WTC11 (cell line): ENCODE measurements around the gene ANTXR1. TPM values are rescaled to one million over a fixed set of nuclear protein-coding genes. Genes with fewer than 3 reads are reported as not detected.

Source experiments
- ATAC-seq: fragments of 200-7000 bp; cut with Tn5 transposase; 2 replicates; pipeline ENCODE4 v1.10.0; 2021; ENCODE audit warnings: mild to moderate bottlenecking, moderate library complexity
- CTCF ChIA-PET: fragments of 300-600 bp; sonication (Branson Sonifier 250); formaldehyde crosslinking; loops from one replicate; lab custom pipeline; 2021; ENCODE audit warnings: antibody characterized with exemption; lab: Charles Lee
- POLR2A ChIA-PET: fragments of 350-600 bp; sonication (Branson Sonifier 250); formaldehyde crosslinking; loops from one replicate; lab custom pipeline; 2021; ENCODE audit warnings: antibody characterized with exemption; lab: Charles Lee
- DNase-seq: peaks from one replicate; pipeline ENCODE4 v3.0.0; 2021; ENCODE audit warnings: low spot score
- H3K27ac Mint-ChIP-seq: 2 replicates; pipeline ENCODE4 v1.8.0; 2021; ENCODE audit warnings: mixed read lengths
- H3K27me3 Mint-ChIP-seq: 2 replicates; pipeline ENCODE4 v1.8.0; 2021; ENCODE audit warnings: low read depth, mild to moderate bottlenecking, moderate library complexity, mixed read lengths
- H3K36me3 Mint-ChIP-seq: 2 replicates; pipeline ENCODE4 v1.8.0; 2021; ENCODE audit warnings: mixed read lengths
- H3K4me1 Mint-ChIP-seq: 2 replicates; pipeline ENCODE4 v1.8.0; 2022; ENCODE audit warnings: mixed read lengths
- H3K4me3 Mint-ChIP-seq: 2 replicates; pipeline ENCODE4 v1.8.0; 2021; ENCODE audit warnings: mild to moderate bottlenecking, moderate library complexity, mixed read lengths
- H3K9me3 Mint-ChIP-seq: 2 replicates; pipeline ENCODE4 v1.8.0; 2021; ENCODE audit warnings: mixed read lengths
- AR ChIP-seq: fragments of 250-450 bp; sonication (Bioruptor Pico); IDR thresholded peaks from 2 replicates; pipeline ENCODE4 v1.9.0; 2021; ENCODE audit warnings: mild to moderate bottlenecking
- E2F1 ChIP-seq: sonication (generic); formaldehyde crosslinking; IDR thresholded peaks from 2 replicates; pipeline ENCODE4 v1.8.0; 2022; ENCODE audit warnings: mild to moderate bottlenecking, missing genetic modification reagents
- ELF4 ChIP-seq: sonication (generic); formaldehyde crosslinking; IDR thresholded peaks from 2 replicates; pipeline ENCODE4 v1.8.1; 2022; ENCODE audit warnings: low read depth, mild to moderate bottlenecking, moderate library complexity, missing genetic modification reagents
- ETV6 ChIP-seq: sonication (generic); formaldehyde crosslinking; IDR thresholded peaks from 2 replicates; pipeline ENCODE4 v1.8.1; 2022; ENCODE audit warnings: mild to moderate bottlenecking, missing genetic modification reagents
- HMGXB4 ChIP-seq: sonication (generic); formaldehyde crosslinking; IDR thresholded peaks from 2 replicates; pipeline ENCODE4 v1.8.1; 2023; ENCODE audit warnings: mild to moderate bottlenecking, moderate library complexity, missing genetic modification reagents
- MXD4 ChIP-seq: fragments of 250-450 bp; sonication (Bioruptor Pico); IDR thresholded peaks from 2 replicates; pipeline ENCODE4 v1.8.0; 2021; ENCODE audit warnings: mild to moderate bottlenecking, moderate library complexity, borderline replicate concordance
- MYBL2 ChIP-seq: sonication (generic); formaldehyde crosslinking; IDR thresholded peaks from 2 replicates; pipeline ENCODE4 v1.8.1; 2023; ENCODE audit warnings: mild to moderate bottlenecking, moderate library complexity, missing genetic modification reagents
- NR3C1 ChIP-seq: sonication (generic); formaldehyde crosslinking; conservative IDR thresholded peaks from 2 replicates; pipeline ENCODE4 v1.8.1; 2023; ENCODE audit warnings: low read depth, mild to moderate bottlenecking, missing genetic modification reagents
- PRDM15 ChIP-seq: sonication (generic); formaldehyde crosslinking; IDR thresholded peaks from 2 replicates; pipeline ENCODE4 v1.8.0; 2022; ENCODE audit warnings: missing genetic modification reagents
- SOX15 ChIP-seq: fragments of 250-450 bp; sonication (Bioruptor Pico); IDR thresholded peaks from 2 replicates; pipeline ENCODE4 v1.9.0; 2021; ENCODE audit warnings: mild to moderate bottlenecking
- ZNF396 ChIP-seq: fragments of 250-450 bp; sonication (Bioruptor Pico); IDR thresholded peaks from 2 replicates; pipeline ENCODE4 v1.8.0; 2021; ENCODE audit warnings: mild to moderate bottlenecking, moderate library complexity, borderline replicate concordance
- ZSCAN18 ChIP-seq: fragments of 250-450 bp; sonication (Bioruptor Pico); IDR thresholded peaks from 2 replicates; pipeline ENCODE4 v2.1.2; 2022; ENCODE audit warnings: mild to moderate bottlenecking, moderate library complexity
- total RNA-seq: library from RNA; stranded (reverse); gene quantifications from 3 replicates; pipeline ENCODE4 v1.2.3, GENCODE V29; 2021

Gene ANTXR1
- total RNA-seq, 1 experiment from 2014 or later, result 30.0 TPM

GRCh38 chr2:69152847-69153583, 140.0 kb downstream of the ANTXR1 start:
- peaks cover 12% of the 10 kb centered on the region; the same call in 1 of the 2 replicates for H3K36me3 Mint-ChIP-seq
- H3K27ac Mint-ChIP-seq, result no peak overlapping the region
- H3K9me3 Mint-ChIP-seq, result no peaks in the 10 kb centered on the region
- ChIA-PET POLR2A (no interaction called here), CTCF (no interaction called here)
- no peak for TF ChIP-seq ZNF396
- no peak for TF ChIP-seq E2F1 (CRISPR knock-in tag)
- TF ChIP-seq ETV6, result no peak
- TF ChIP-seq SOX15 (CRISPR knock-in tag), result no peak
- no peak for TF ChIP-seq MYBL2
- TF ChIP-seq HMGXB4, result no peak
- no peak for TF ChIP-seq AR (CRISPR knock-in tag)
- TF ChIP-seq ZSCAN18, result no peak
- TF ChIP-seq PRDM15, result no peak
- peaks cover 27% of the 10 kb centered on the region for H3K4me1 Mint-ChIP-seq
- DNase-seq (no peak), ATAC-seq (no peak)
- no peak overlapping the region for H3K4me3 Mint-ChIP-seq
- H3K27me3 Mint-ChIP-seq, result no peaks in the 10 kb centered on the region

- no peak for TF ChIP-seq NR3C1 (CRISPR knock-in tag)
- no peak for TF ChIP-seq ELF4
- no peak for TF ChIP-seq MXD4 (CRISPR knock-in tag)
- Mint-ChIP-seq H3K27ac (no peak overlapping the region; the same call in 1 of the 2 replicates), H3K27me3 (no peaks in the 10 kb centered on the region), H3K9me3 (no peaks in the 10 kb centered on the region), H3K36me3 (peaks cover 12% of the 10 kb centered on the region; the same call in 1 of the 2 replicates), H3K4me1 (peaks cover 18% of the 10 kb centered on the region), H3K4me3 (no peak overlapping the region)
- DNase-seq (no peak), ATAC-seq (no peak)
- ChIA-PET CTCF (no interaction called here), POLR2A (interaction anchor here (0.6 kb wide), 1 partner anchor 63 kb away, joined by 7 read pairs; no protein-coding TSS in a partner anchor)
Measured at GRCh38 chr2:69154106-69154505, 141.1 kb downstream of the ANTXR1 start.
